GM12875 (cell line): ENCODE measurements around the gene CACNA1H.

Experiments
- H3K4me3 ChIP-seq: one replicate; pipeline ENCODE4 v1.5.1; 2011; ENCODE audit warnings: low read depth, low read length, control low read depth
- TF ChIP-seq, protein P1 (sequence below): IDR thresholded peaks from 2 replicates; pipeline ENCODE4 v1.5.1; 2011; ENCODE audit warnings: low read depth, mild to moderate bottlenecking, control low read depth, inconsistent platforms, low read length, moderate library complexity, borderline replicate concordance; ENCODE audit not compliant: insufficient read depth

The CACNA1H gene

DNA sequence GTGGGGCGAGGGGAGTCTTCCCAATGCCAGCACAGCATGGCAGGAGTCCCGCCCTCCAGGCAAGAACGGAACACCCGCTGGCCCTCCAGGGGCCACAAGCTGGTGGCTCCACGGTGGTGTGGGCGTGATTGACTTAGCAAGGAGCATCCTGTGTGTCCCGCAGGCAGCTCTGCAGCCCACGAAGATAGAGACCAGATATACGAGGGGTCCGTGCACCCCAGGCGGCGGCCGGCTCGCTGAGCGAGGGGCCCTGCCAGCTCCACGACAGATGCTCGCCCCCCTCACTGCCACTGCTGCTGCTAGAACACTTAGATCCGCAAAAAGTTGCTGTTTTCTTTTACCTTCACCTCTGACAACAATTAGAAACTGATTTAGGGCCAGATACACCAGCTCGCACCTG lies 10.0 kb upstream of the CACNA1H start:
- TF ChIP-seq, protein P1, sequence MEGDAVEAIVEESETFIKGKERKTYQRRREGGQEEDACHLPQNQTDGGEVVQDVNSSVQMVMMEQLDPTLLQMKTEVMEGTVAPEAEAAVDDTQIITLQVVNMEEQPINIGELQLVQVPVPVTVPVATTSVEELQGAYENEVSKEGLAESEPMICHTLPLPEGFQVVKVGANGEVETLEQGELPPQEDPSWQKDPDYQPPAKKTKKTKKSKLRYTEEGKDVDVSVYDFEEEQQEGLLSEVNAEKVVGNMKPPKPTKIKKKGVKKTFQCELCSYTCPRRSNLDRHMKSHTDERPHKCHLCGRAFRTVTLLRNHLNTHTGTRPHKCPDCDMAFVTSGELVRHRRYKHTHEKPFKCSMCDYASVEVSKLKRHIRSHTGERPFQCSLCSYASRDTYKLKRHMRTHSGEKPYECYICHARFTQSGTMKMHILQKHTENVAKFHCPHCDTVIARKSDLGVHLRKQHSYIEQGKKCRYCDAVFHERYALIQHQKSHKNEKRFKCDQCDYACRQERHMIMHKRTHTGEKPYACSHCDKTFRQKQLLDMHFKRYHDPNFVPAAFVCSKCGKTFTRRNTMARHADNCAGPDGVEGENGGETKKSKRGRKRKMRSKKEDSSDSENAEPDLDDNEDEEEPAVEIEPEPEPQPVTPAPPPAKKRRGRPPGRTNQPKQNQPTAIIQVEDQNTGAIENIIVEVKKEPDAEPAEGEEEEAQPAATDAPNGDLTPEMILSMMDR = no peak
- no peak overlapping the region for H3K4me3 ChIP-seq

DNA sequence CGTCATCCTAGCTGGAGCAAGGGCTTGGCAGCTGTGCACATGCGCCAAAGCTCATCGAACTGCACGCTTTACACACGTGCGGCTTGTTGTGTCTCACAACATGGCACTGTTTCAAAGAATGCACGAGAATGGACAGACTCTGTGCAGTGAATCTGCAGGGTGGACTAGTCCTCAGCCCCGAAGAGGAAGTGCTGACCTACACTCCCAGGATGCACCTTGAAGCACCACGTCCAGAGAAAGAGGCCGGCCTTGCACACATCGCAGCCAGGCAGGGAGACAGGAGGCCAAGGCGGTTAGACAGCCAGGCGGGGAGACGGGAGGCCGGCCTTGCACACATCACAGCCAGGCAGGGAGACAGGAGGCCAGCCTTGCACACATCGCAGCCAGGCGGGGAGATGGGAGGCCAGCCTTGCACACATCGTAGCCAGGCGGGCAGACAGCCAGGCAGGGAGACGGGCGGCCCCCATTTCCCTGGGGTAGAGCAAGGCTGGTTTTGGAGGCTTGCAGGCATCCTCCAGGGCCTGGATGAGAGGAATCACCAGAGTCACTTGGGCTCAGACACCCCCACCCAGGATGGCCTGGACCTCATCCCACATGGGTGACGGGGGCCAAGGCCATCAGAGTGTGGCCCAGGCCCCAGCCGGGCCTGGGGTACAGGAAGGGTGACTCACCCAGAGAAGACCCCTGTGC lies 9.0 kb upstream of the CACNA1H start:
- TF ChIP-seq, protein P1 = no peak
- H3K4me3 ChIP-seq = no peak overlapping the region

DNA sequence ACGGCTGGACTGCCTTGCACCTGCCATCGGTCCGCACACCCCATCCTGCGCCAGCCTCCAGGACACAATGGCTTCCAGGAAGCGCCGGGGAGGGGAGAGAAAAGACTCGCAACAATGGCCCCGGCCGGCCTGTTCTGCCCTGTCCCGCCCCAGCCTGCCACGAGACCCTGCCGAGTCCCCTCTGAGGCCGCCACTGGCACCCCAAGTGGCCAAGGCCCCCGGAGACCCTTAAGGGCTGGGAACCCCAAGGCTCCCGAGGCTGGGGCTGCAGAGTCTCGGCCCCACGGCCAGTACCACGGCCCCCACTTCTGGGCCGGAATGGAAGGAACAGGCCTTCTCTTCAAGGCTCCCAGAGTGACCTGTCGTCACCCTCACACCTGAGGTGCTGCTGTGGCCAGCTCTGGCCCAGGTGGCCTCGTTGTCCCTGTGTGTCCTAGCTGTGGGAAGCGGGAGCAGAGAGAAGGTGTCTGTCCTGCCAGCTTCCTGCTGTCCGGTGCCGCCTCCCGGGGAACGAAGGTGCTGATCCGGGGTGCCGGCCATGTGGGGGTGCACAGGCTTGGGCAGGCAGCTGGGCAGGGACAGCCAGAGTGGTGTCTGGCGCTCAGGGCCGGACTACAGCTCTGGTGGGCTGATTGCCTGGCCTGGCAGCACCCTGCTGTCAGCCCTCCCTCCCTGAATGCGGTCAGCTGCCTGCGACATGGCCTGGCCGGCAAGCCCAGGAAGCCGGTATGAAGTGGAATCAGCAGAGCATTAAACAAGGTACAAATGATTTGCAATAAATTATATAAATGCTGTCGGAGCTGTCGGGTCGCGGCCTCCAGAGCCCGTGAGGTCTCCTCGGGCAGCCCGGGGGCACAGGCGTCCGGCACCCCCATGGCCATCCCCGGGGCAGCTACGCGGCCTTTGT lies 8.2 kb upstream of the CACNA1H start:
- H3K4me3 ChIP-seq = no peak overlapping the region
- TF ChIP-seq, protein P1 = no peak

DNA sequence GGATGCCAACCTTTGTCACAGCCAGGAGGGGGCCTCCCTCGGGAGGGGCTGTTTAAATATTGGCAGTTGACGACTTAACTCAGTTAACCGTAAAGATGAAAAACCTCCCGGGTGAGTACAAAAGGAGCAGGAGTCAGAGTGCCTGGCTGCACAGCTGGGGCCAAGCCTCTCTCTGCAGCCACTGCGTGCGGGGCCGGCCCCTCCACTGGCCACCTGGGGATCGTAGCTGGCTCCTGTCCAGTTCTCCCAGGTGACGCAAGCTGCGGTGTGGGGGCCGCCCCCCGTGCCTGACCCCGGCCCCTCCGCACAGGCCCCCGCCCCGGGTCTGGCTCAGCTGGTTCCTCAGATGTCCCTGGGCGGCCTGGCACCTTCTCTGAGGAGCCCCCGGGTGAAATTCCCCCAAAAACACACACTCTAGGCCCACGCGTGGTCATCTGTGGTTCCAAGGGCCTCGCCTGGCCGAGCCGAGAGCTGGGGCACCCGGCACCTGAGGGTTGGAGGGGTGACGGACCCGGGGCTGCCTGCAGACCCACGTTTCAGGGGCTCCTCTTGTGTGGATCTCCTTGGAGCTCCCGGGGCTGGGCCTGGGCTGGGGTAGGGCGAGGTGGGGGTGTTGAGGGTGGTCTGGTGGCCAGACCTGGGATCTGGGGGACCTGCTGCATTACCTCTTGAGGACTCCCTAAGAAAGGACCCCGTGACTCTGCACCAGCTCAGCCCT lies 7.4 kb upstream of the CACNA1H start:
- no peak overlapping the region for H3K4me3 ChIP-seq
- TF ChIP-seq, protein P1 = no peak

DNA sequence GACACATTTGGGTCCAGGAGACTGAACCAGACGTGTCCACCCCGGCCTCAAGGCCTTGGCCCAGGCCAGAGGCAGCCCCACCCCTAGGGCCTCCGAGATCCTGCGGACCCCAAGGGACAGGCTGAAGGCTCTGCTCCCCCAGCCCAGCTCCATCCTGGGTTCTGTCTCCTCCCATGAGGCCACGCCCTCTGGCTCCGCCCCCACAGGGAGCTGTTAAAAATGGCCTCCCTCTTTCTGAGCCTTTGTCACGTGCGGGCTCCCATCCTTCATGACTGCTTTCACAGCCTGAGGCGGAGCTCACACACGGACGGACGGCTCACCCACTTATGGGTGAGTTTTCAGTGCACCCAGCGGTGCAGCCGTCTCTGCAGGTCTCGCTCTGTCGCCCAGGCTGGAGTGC lies 6.5 kb upstream of the CACNA1H start:
- TF ChIP-seq, protein P1 = no peak

DNA sequence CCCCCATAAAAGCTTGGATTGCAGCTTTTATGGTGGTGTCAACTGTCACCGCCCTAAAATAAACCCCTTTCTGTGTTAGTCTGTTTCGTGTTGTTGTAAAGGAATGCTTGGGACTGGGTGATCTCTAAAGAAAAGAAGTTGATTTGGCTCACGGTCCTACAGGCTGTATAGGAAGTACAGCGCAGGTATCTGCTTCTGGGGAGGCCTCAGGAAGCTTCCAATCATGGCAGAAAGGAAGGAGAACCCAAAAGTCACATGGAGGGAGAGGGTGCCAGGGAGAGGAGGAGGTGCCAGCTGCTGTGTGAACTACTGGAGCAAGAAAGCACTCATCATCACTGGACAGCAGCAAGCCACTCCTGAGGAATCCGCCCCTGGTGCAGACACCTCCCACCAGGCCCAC lies 5.9 kb upstream of the CACNA1H start:
- TF ChIP-seq, protein P1 = no peak
- H3K4me3 ChIP-seq = no peak overlapping the region

More for the DNA sequence above, 6.5 kb upstream of the CACNA1H start:
- H3K4me3 ChIP-seq = no peak overlapping the region
